ENCODE measurements around the gene CACNG7.

The CACNG7 gene

GRCh38 chr19:53983457-53984289, 74.6 kb downstream of the CACNG7 start:
- DNase-seq: no peak

- DNase-seq: no peak
These were observed 76.8 kb downstream of the CACNG7 start for GRCh38 chr19:53985863-53986262.

DNA sequence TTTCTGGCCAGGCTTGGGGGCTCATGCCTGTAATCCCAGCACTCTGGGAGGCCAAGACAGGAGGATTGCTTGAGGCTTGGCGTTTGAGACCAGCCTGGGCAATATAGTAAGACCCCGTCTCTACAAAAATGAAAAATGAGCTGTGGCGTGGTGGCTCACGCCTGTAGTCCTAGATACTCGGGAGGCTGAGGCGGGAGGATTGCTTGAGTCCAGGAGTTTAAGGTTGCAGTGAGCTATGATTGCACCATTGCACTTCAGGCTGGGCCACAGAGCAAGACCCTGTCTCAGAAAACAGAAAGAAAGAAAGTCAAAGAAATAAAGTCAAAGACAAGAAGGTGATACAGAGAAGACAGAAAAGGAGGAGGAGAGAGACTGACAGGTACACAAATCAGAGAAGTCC, 79.9 kb downstream of the CACNG7 start:
- no peak for DNase-seq

DNA sequence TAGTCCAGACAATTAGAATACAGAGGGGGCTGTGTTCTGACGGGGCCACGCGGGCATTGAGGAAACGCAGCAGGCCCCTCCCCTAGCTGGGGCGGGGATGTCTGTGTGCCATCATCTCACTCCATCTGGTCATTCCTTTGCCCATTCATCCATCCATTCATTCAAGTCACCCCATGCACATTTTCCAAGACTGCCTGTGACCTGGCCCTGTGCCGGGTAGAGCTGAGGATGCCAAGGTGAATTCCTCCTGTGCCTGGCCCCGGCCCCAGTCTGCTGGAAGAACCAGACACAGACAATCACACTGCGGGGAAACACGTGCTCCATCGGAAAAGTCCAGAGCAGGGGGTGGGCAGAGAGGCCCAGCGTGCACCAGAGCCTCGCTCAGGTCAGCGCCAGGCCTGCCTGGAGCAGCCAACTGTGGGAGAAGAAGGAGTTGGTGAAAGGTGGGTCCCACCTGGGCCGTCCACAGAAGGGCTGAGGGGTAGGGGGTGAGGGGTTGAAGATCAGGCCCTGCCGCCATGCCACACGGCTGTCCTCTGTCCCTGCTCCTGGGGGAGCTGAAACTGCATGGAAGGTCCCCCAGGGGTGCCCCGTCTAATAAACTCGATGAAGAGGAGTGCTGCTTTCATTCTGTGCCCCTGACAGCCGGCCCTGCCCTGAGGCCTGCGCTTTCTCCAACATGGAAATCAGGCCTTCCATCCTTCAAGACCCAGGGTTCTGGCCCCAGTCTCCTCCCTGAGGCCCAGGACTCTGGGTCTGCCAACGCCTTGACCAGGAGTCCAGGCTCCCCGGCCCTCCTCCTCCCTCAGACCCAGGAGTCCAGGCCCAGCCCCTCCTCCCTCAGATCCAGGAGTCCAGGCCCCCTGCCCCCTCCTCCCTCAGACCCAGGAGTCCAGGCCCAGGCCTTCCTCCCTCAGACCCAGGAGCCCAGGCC, 80.8 kb downstream of the CACNG7 start:
- DNase-seq: no peak

DNA sequence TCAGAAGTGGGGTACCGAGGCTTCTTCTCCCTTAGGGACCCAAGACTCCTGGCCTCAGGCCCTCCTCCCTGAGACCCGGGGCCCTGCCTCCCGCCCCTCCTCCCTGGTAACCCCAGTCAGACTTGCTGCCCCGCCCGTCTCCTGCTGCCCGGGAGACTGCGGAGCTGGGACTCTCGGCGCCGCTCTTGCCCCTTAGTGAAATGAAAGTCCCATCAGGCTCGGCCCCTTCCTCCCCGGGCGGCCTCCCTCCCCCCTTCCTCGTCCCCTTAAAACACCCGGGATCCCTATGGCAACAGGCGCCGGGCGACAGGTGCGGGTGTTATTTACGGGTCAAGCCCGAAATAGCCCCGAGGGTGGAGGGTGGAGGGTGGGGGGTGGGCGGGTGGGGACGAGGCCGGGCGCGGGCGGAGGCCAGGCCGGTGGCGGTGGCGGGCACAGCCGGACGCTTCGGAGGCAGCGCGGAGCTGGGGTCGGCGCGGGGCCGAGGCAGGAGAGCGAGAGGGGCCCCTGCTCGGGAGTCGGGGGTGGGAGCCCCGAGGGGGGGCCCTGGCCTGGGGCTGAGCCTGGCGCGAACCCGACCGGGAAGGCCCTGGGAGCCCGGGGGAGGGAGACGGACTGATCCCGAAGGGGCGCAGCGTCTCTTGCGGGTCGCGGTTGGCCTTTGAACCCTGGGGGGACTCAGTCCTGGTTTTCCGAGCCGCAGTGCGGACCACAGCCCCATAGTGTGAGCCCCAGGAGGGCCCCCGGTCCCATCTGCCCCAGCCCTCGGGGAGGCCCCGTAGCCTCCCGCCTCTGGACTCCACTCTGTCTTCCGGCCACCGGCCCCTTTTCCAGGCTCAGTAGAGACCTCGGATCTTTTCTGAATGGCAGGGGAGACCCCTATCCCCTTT, 82.4 kb downstream of the CACNG7 start, which contains the start of gene CACNG6:
Gene CACNG6 (plus strand): TSS at position 414 of the 890 bp plus-strand sequence. CDS start 1,241 bp downstream, outside the sequence.
- peak; percentile 31 for DNase-seq

DNA sequence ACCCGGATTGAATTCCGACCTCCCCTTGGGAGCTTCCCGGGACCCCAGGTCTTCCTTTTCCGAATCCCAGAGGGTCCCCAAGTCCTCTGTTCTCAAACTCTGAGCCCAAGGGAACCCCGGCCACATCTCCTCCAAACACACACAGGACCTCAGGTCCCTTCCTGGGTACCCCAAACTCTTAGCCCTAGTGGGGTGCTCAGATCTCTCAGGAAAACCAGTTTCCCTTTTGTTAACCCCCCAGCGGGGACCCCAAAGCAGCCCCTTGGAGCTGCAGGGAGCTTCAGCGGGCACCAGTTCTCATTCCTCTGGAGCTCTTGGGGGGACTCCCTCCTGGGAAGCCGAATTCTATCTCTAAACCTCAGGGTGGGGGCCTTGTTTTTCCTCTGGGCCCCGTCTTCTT, 83.1 kb downstream of the CACNG7 start:
- DNase-seq: no peak

DNA sequence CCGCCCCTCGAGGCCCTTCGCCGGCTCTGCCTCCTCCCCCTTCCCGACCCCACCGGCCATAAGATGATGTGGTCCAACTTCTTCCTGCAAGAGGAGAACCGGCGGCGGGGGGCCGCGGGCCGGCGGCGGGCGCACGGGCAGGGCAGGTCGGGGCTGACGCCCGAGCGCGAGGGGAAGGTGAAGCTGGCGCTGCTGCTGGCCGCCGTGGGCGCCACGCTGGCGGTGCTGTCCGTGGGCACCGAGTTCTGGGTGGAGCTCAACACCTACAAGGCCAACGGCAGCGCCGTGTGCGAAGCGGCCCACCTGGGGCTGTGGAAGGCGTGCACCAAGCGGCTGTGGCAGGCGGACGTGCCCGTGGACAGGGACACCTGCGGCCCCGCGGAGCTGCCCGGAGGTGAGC, 83.7 kb downstream of the CACNG7 start:
- no peak for DNase-seq

- DNase-seq: no peak
These were observed 84.4 kb downstream of the CACNG7 start for GRCh38 chr19:53993448-53993847.

All from EL (cell line).